GM21723 (cell line): ENCODE measurements around the gene PEAK1.
A peak's percentile ranks its signal among the peaks of the same experiment; 100 is the strongest.
"Not testable (repeated sequence)": the region's sequence is repeated elsewhere in the genome, so short reads cannot be mapped to it uniquely, and the experiment has no call there.

ENCODE experiments used
- ATAC-seq: cut with Tn5 transposase; IDR thresholded peaks from one replicate; pipeline ENCODE4 v1.9.1; 2021; ENCODE audit warnings: mild to moderate bottlenecking, moderate library complexity; ENCODE audit not compliant: unreplicated experiment

The PEAK1 gene

DNA sequence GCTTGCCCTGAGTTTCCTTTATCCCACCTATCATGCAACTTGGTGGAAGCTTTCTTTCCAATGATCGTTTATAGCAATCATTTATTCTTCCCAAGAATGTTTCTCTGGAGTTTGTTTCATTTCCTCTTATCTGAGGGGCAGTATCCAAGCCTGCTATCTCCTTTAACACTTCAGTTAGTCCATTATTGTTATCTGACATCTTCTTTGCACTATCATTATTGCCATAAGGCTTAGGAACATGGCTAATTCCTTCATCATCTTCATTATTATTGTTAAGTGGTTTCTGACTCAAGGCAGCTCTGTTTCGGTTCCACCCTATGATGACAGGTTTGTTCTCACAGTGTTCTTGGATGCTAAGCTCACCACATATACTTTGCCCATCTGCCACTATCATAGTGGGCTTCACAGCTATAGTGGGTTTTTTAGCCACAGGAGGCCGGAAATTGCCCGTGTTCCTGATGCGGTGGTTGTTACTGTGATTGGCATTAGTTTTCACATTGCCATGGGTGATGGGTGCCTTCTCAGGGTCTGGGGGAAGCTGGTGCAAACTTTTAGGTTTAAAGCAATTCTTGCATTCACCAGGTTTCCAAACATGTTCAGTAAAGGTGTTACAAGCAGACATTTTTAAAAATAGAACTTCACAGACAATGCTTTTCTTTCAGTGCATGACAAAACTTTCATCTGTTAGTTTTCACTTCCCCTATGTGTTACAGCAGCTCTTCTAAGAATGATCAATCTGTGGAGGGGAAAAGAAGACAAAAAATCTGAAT, 238.4 kb downstream of the PEAK1 start:
- ATAC-seq: peak; percentile 59

- ATAC-seq: no peak
Observed at GRCh38 chr15:77180757-77181156, 239.1 kb downstream of the PEAK1 start.

GRCh38 chr15:77180270-77180669, 239.6 kb downstream of the PEAK1 start:
- no peak for ATAC-seq

DNA sequence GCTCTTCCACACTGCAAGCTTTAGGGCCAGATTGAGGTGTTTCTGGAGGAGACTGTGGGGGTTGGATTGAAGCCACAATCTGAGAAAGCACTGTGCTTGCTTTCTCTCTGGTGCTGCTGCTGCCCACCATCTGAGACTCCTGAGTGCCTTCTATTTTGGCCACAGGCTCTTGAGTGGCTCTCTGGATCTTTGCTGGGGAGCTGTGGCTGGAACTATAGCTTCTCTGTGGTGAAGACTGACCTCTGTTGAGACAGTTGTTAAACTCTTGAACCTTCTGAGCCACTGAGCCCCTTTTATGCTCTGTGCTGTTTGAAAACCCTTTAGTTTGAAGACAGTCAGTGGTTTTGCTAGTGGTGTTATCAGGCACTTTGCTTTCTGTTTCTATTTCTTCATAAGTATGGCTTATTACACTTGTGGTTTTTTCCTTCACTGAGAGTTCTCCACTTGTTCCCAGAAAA, 240.3 kb downstream of the PEAK1 start:
- peak; percentile 50 for ATAC-seq

DNA sequence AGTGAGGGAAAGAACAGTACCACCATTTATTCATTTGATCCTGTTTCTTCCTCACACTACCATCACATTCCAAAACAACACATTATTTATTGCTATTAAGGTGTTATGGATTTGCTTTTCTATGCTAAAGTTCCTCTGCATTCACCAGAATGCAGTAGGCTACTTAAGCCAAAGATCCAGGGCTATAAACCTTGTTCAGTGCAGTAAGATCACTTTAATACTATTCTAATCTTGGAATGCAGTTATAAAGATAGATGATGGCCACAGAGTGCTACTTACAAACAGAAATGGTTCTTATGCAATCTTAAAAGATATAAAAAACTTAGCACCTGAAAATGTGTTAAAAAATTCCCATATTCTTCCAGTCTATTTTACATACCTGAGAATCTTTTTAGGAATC, 241.5 kb downstream of the PEAK1 start:
- ATAC-seq: no peak

GRCh38 chr15:77176148-77176547, 243.8 kb downstream of the PEAK1 start:
- not testable (repeated sequence) for ATAC-seq

DNA sequence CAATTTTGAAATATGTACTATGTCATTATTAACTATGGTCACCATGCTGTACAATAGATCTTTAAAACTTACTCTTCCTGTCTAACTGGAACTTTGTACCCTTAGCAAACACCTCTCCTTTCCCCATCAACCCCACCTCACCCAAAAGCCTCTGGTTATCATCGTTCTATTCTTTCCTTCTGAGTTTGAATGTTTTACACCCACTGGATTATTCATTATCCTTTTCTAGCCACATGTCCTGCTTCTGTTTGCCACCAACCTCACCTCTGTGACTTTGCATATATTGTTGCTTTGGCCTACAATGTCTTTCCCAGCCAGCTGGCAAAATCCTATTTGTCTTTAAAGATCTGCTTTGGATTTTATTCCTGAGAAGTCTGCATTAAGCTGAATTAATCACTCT, 246.4 kb downstream of the PEAK1 start:
- ATAC-seq: no peak

DNA sequence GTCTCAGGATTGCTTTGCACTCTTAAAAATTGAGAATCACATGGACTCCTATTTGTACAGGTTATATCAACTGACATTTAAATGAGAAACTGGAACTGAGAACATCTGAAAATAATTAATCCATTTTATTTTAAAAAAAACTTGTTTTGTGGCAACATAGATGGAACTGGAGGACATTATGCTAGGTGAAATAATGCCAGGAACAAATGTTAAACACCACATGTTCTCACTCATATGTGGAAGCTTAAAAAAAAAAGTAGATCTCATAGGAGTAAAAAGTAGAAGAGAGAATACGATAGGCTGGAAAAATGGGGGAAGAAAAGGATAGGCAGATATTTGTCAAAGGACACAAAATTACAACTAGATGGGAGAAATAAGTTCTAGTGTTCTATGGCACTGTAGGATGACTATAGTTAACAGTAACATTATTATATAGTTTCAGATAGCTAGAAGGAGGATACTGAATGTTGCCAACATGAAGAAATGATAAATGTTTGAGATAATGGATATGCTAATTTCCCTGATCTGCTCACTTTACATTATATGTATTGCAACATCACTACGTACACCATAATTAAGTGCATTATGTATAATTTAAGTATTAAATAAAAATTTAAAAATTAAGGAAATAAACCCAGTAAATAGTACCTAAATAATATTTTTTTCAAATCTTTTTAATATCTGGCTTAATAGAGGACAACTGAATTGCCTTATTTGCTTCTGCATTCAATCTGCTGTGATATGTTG, 248.5 kb downstream of the PEAK1 start:
- ATAC-seq: no peak

- no peak for ATAC-seq
Observed at GRCh38 chr15:77168616-77169015, 251.3 kb downstream of the PEAK1 start.

DNA sequence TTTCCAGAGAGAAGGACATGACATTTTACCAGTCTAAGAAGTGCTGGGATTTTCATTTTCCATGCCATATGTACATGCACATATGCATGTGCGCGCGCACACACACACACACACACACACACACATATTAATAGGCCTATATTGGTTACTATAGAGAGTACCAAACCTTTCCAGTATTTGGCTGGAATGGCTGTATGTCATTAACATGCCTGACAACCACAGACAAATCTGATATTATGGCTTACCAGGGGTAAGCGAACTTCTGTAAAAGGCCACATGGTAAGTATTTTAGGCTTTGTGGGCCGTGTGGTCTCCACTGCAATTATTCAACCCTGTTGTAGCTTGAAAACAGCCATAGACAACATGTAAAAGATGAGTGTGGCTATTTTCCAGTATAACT, 251.8 kb downstream of the PEAK1 start:
- ATAC-seq: no peak

GRCh38 chr15:77167406-77167805, 252.5 kb downstream of the PEAK1 start:
- no peak for ATAC-seq

DNA sequence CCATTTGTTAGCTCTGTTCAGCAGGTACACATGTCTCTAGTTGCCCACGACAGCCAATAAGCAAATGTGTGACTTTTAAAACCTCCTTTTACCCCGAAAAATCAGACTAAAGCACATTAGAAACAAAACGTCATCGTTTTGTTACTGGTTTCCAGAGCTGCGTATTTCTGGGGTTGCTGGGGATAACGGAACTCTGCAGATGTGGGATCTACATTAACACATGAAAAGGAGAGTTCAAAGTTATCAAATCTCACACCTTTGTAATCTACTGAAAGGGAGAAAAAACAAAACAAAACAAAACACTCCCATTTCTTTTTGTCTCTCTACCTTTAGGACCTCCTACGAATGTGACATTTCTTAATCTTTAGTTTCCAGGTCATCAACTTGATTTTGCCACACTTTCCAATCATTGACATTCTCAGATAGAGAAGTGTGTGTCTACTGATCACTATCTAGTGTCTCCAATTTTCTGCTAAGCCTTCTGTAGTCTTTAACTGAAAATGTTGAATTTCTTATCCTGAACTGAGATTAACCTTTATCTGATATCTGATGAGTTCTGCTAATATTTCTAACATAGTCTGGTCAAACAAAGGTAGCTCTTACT, 256.0 kb downstream of the PEAK1 start:
- ATAC-seq: no peak

- no peak for ATAC-seq
Observed at GRCh38 chr15:77162872-77163633, 256.9 kb downstream of the PEAK1 start.

- no peak for ATAC-seq
Observed at GRCh38 chr15:77160562-77161478, 259.1 kb downstream of the PEAK1 start.

DNA sequence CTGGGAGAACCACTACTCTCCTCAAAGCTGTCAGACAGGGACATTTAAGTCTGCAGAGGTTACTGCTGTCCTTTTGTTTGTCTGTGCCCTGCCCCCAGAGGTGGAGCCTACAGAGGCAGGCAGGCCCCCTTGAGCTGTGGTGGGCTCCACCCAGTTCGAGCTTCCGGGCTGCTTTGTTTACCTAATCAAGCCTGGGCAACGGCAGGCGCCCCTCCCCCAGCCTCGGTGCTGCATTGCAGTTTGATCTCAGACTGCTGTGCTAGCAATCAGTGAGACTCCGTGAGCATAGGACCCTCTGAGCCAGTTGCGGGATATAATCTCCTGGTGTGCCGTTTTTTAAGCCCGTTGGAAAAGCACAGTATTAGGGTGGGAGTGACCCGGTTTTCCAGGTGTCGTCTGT, 263.9 kb downstream of the PEAK1 start:
- not testable (repeated sequence) for ATAC-seq

GRCh38 chr15:77148191-77148590, 271.7 kb downstream of the PEAK1 start:
- ATAC-seq: no peak

GRCh38 chr15:77145370-77145769, 274.5 kb downstream of the PEAK1 start:
- ATAC-seq: no peak

- ATAC-seq: no peak
Observed at GRCh38 chr15:77144492-77145070, 275.3 kb downstream of the PEAK1 start.

DNA sequence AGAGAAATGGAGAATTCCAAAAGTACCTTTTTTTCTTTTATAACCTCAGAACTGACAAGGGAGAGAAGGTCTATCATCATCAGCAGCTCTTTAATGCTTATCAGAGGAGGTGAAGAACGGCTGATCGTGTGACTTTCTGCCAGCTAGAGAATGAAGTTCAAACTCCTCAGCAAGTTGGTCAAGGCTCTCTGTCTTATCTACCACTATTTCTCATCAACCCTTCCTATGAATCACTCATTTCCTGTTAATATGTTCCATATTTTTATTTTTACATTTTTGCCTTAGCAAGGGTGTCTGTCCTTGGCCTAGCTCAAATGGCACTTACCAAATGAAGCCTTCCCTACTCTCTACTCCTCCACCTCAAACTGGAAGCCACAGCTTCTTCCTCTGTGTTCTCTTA, 275.9 kb downstream of the PEAK1 start:
- no peak for ATAC-seq

DNA sequence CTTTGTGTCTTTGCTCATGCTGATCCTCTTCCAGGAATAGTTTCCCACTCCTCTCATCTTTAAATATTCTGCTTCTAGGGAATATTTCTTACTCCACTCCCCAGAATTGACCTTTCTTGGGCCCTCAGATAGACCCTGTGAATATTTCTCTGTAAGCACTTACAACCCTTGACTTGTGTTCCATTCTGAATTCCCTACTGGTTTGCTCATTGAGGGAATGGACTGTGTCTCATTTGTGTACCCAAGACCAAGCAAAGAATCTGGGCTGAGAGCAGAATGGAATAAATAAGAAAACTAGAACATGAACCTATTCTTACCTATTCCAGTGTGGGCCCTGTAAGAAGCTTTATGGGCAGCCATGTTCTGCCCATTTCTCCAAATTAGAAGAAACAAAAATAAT, 276.3 kb downstream of the PEAK1 start:
- no peak for ATAC-seq
